Stimulated activated naive CD4-positive, alpha-beta T cell (primary cell): ENCODE results near the gene GNB2.
"Not testable (repeated sequence)": the region's sequence is repeated elsewhere in the genome, so short reads cannot be mapped to it uniquely, and the experiment has no call there.

Experiments used
- DNase-seq, 6 experiments: peaks; one replicate each; lab custom pipeline; 2025; lab: John Stamatoyannopoulos, UW

The GNB2 gene

DNA sequence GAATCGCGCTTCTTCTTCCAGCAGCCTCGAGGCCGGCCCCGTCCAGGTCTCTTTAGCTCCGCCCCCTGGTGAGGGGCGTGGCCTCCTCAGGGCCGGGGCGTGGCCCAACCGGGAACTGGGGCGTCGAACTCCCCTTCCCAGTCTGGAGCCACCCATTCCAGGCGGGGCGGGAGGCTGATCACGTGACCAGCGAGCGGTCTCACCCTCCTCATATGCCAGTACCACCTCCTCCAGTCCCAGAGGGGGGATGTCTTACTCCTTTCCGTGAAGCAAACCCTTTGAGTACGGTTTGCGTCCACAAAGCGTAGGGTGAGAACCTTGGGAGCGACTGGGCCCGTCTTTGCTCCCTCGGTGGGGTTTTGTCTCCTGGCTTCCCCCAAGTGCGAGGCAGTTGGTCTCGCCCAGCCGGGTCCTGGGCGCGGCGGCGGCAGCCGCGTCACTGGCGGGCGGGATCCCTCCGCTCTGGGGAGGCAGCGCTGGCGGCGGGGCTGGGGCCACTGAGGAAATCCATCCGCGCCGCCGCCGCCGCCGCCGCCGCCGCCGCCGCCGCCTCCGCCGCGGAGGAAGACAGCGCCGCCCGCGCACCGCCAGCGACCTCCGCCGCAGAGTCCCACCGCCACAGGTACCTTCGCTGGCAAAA lies at the start of gene GNB2:
Gene GNB2, plus strand, starts transcription at position 439 of the 640 bp plus-strand sequence. CDS start 2,526 bp downstream, outside the sequence.
- peak; percentile 94 to 100 (median 97) for DNase-seq

DNA sequence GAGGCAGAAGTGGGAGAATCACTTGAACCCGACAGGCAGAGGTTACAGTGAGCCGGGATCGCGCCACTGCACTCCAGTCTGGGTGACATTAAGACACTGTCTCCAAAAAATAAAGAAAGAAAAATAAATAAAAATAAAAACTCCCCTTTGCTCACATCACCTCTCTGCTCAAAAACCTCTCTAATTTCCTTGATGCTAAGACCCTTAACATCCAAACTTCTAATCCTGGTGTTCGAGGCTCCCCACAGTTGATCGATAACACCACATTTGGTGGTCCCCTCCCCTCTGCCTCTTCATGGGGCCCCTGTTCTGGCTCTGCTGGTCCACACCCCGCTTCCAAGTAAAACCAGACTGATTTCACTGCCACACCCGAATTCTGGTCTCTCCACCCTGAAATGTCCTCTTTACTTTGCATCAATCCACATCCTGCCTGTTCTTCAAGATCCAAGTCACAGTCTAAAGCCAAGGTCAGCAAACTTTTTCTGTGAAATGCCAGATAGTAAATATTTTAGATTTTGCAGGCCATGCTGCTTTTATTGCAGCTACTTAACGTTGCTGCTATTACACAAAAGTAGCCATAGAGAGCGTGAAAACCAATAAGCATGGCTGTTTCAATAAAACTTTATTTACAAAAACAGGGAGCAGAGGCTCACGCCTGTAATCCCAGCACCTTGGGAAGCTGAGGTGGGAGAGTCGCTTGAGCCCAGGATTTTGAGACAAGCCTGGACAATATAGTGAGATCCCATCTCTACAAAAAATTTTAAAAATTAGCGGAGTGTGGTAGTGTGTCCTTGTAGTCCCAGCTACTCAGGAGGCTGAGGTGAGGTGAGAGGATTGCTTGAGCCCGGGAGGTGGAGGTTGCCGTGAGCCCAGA lies 49.4 kb upstream of the GNB2 start:
- DNase-seq = no peak

DNA sequence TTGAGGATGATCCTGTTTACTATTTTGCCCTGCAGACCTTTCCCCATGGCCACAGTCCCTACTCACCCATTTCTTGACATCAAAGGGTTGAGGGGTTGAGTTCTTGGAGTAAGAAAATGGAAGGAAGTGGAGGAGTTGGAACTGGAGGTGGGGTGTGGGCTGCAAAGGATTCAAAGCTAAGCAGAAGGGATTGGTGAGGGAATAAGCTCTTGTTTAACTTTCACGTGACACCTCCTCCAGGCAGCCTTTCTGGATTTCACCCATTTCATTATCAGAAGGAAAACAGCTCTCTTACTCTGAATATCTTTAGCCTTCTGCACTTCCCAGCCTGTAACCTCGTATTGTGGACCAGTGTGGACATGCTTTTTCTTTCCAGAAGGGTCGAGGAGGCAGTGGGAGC lies 47.5 kb upstream of the GNB2 start:
- no peak for DNase-seq

DNA sequence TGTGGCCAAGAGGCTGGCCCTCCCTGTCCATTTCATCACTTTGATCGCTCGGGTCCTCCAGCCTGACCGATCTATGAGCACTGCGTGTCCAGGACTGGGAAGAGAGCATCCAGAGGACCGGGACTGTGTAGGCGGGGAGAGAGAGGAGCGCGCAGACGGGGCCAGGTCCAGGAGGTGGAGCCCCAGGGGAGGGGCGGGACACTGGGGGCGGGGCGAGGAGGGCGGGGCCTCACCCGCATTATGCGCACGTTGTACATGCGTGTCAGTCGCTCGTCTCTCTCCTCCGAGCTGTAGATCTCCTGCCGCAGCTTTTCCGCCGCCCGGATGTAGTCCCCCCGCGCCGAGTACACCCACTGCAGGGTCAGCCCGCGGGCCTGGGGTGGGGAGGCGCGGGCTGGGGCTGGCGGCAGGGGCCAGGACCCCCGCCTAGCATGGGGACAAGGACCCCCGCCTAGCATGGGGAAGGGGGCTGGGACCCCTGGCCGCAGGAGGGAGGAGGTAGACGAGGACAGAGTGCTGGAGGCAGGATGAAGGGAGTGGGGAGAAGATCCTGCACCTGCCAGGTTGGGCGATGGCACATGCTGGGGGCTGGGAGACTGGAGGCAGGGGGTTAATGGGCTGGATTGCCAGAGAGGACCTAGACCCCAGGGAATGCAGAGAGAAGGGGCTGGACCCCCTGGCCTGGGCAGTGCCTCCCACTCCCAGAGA lies 46.9 kb upstream of the GNB2 start:
- DNase-seq = peak; percentile 82 to 91 (median 88)

DNA sequence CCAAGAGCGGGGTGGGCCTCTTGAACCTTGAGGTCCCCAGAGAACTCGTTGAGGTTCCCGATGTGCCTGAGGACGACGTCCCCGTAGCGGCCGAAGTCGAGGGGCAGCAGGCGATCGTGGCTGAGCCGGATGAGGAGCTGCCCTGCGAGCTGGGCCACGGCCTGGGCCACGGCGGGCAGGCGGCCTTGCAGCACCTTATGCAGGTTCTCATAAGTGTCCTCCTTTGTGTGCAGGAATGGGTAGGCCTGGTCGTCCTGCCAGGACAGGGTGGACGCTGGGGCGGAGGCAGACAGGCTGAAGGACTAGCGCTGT lies 46.3 kb upstream of the GNB2 start:
- no peak for DNase-seq

DNA sequence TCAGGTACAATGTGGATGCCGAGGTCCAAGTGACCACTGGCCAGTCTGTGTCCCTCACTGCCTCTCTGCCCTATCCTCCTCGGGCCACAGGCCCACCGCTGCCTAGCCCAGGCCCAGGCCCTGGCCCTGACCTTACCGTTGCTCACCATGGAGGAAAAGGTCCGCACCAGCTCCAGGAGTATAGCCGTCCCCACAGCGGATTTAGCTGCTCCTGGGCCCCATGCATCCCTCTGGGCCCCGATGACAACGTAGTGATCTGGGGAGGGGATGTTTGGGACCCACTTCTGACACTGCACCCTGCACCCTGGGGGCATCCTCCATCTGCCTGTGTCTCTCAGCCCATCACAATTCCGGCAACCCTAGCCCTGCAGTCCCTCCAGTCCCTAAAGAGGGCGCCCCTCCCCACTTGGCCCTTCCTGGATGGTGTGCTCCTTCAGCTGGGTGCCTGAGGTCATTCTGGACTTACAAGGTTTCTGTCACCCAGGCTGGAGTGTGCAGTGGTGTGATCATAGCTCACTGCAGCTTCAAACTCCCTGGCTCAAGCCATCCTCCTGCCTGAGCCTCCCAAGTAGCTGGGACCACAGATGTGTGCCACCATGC lies 44.3 kb upstream of the GNB2 start:
- DNase-seq = no peak

DNA sequence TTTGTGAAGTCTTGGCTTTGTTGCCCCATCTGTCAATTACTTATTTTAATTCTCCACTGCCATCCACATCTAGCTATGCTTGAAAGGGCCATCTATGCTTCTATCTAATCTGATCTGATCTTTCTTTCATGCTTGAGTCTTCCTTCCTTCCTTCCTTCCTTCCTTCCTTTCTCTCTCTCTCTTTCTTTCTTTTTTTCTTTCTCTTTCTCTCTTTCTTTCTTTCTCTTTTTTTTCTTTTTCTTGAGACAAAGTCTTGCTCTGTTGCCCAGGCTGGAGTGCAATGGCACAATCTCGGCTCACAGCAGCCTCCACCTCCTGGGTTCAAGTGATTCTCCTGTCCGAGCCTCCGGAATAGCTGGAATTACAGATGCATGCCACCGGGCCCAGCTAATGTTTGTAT lies 43.5 kb upstream of the GNB2 start:
- DNase-seq = no peak

DNA sequence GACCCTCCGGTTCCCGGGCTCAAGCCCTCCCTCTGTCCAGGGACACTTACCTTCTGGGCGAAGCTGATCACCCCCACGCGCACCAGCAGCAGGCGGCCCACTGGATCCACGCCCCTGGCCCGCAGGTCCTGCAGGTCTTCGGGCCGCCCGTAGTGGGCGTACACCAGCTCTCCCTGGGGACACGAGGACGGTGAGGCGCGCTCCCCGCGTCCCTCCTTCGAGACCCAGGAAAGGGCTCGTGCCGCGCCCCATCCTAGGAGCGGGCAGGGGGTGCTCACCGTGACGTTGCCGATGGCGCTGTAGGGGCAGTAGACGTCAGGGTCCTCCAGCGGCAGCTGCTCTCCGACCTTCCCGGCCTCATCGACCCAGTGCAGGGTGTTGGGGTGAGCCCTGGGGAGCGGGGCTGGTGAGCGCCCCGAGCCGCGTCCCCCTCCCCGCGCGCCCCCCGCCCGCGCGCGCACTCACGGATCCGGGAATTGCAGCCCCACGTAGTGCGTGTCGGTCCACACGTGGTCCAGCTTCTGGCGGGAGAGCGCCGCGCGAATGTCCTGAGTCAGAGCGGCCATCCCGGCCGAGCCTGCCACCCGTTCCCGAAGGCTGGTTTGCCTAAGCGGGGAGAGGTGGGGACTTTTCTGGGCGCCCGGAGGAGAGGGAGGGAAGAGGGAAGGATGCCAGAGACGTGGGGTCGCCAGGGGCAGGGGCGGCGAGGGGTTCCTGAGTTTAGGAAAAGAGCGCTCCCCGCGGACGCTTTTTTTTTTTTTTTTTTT lies 40.4 kb upstream of the GNB2 start:
- DNase-seq = peak in 5 of 6 experiments; percentile 16 to 48 (median 47)

DNA sequence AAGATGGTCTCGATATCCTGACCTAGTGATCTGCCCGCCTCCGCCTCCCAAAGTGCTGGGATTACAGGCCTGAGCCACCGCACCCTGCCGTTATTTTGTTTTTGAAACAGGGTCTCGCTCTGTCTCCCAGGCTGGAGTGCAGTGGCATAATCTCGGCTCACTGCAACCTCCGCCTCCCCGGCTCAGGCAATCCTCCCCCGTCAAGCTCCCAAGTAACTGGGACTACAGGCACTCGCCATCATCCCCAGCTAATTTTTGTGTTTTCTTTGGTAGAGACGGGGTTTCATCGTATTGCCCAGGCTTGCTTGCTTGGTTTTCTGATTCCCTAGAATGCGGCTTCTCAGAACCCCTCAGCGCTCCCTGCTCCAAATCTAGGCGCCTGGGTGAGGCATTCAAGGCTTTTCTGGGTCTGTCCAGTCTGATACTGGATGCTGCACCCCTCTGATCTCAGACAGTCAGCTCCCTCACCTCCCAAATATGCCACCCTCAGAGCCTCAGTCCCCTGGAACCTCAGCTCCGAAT lies 33.5 kb upstream of the GNB2 start:
- DNase-seq = no peak

DNA sequence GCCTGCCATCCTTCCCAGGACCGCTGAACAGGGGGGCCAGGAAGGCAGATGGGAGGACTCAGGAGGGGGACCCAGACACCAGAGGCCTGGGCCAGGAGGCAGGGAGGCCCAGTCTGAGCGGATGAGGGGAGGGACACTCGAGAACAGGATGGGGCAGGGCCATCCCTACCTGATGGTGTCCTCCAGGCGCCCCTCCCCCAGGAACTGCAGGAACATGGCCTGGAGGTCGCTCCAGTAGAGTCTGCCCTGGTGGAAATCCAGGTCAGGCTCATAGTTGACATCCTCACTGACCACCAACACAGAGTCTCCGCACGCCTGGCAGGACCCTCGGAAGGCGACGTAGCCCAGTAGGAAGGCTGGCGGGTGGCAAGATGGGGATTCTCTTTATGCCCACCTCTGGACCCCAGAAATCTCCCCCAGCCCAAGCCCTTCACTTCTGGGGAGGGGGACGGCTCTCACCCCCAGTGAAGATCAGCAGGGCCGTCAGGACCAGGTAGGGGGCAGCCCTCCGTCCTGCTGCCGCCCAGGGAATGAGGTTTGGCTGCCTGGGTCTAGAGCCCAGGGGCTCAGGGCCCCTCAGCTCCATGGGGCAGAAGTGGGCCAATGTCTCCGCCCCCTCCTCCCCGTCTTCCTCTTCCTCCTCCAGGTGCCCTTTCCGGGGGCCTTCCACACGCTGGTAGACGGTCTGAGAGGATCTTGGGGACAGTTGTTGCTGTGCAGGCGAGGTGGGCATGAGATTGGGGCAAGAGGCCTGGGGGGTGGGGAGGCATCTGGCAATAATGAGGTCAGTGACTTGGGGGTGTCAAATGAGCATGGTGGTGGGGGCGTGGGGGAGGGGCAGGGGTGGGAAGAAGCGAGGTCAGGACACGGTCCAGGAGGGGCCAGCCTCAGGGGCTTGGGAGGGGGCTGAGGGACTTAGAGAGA lies 32.8 kb upstream of the GNB2 start:
- no peak for DNase-seq

DNA sequence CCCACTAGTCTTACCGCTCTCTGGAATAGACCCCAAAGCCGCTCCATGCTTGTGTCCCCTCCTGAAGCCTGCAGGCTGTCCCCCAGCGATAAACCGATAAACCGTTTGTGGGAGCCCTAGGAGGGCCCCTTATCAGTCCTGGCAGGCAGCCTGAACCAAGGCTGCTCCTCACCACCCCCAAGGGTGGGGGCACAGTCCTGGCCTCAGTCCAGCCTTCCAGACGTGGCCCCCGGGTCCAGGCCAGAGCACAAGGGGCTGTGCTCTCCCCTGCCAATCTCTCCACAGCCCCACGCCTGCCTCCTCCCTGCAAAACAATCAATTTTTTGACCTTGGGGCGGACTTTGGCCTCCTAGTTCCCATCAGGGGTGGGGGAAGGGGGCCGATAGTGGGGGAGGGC lies 32.1 kb upstream of the GNB2 start, which contains the start of gene TFR2:
Gene TFR2, minus strand, starts transcription at position 90 of the 397 bp plus-strand sequence. Its CDS starts 43 bp downstream, at position 47.
- no peak for DNase-seq

DNA sequence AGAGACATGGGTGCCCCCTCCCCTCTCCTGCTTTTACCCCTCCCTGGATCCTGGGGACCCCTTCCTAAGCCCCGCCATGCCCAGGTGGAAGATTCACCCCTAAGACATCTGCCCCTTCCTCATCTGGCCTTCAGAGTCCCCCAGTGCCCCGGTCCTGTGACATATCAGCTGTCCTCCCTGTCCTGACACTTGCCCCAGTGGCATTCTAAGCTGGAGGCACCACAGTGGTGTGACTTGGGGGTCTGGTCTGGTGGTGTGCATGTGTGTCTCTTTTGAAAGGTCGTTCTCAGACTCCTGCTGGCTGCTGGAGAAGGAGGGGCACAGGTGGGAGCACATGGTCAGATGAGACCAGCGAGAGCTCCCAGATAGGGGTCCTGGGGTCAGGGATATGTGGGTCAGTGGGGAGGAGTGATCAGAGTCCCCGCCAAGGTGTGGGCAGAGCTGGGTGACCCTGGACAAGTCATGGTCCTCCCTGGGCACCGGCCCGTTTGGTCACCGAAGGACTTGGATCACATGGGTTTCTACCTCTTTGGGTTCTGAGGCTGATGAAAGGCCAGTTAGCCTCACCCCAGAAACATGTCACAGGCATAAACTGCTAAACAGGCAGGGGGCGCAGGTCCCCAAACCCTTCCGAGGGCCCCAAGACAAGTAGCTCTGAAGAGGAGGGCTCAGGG lies 31.5 kb upstream of the GNB2 start:
- DNase-seq = no peak

DNA sequence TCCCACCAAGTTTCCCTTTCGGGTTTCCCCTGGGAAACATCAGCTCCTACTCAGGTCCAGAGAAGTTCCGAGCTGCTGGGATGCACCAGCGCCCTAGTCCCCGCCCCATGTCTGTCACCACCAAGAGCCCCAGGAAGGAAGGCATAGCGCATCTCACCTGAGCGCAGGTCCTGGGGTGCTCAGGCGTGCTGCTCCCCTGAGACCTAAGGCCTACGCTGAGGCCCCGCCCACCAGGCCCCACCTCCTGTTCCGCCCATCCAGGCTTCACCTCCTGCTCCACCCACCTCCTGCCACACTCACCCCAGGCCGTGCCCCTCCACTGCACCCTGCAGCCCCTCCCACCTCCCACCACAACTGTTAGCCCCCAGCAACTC lies 31.0 kb upstream of the GNB2 start:
- no peak for DNase-seq

DNA sequence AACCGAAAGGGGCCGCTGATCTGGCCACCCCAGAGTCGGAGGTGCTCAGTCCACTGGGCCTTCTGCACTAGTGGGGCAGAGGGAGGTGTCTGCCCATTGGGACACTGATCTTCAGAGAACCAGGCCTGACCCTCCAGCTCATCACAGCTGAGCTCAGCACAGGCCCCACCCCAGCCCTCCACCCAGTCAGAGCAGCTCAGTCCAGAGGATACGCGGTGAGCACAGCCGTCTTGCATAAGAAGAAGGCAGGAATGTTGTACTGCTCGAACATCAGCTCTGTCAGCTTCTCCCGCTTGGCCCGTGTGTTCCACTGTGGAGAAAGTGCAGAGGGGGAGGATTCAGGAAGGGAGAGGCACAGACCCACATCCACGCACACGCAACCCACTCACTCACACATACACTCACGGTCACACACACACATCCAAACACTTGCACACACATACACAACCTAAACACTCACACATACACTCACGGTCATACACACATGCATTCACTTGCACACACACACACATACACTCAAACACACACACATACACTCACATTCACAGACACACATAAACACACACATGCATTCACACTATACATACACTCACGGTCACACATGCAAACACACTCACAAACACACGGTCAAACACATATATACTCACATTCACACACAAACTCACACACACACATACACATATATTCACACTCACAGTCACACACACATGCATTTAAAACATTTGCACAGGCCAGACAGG lies 23.5 kb upstream of the GNB2 start:
- no peak for DNase-seq

DNA sequence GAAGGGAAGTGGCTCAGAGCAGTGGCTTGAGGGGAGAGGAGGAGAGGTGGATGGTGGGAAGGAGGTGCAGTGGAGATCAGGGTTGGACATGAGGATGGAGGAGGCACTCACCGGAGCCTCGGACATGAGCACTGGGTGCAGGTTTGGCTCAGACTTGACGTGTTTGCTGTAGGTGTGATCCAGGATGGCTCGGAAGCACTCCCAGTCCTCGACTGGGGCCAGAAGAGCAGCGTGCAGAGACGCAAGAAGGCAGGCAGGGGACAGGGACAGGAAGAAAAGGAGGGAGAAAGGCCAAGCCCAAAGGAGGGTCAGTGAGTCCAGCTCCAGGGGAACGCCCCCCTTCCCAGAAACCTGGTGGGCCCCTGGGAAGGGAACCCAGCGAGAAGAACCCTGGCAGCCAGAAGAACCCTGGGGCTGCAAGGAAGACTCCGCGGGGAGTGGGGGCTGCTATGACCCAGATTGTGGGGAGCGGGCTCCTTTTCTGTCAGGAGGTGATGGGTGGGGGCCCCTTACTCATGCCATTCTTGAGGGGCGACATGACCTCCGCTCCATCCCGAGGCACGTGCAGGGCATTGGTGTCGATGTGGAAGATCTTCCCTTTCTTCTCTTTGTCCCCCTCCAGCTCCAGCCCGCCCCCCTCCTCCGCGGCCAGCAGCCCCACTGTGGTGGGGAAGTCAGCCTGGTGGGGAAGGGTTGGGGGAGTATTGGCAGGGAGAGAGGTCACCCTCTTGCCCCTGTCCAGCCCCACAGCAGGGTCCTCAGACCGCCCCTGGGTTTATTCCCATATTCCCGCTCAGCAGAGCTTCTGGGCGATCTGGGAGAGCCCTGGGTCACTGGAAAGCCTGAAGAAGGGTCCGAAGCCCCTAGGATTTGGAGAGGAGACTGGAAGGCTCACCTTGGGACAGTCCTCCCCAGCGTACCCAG lies 18.4 kb upstream of the GNB2 start:
- no peak for DNase-seq

DNA sequence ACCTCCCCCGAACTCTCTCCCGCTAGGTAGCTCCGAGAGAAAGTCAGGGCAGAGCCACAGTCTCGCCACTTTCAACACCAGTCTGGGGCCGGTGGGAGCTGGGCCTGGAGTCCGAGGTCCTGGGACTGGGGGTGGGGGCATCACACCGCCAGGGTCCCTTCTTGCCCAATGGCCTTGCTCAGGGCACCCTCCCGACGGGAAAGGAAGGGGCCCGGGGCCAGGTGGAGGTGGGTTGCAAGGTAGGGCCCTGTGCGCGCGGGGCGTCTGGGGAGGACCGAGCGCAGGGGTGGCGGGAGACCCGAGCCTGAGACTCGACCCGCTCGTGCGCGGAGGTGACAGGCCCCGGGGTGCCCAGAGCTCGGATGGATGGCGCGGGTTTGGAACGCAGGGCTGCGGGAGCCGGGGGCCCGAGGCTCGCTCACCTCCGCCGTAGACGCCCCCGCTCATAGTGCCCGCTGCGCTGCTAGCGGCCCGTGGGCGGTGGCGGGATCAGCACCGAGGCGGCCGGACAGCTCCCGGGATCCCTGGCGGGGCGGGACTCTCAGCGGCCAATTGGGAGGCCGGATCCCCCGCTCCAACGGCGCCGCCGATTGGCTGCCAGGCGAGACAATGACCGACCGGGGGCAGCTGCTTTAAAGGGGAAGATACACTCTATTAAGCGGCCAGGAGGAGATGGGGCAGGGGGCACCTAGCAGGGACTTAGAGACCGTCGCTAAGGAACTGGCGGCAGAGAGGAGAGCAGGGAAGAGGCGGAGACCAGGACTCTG lies 17.4 kb upstream of the GNB2 start, which contains the start of gene ACTL6B:
Gene ACTL6B, minus strand, starts transcription at position 541 of the 767 bp plus-strand sequence. Its CDS starts 94 bp downstream, at position 447.
- DNase-seq = peak in 5 of 6 experiments; percentile 37 to 45 (median 39)

DNA sequence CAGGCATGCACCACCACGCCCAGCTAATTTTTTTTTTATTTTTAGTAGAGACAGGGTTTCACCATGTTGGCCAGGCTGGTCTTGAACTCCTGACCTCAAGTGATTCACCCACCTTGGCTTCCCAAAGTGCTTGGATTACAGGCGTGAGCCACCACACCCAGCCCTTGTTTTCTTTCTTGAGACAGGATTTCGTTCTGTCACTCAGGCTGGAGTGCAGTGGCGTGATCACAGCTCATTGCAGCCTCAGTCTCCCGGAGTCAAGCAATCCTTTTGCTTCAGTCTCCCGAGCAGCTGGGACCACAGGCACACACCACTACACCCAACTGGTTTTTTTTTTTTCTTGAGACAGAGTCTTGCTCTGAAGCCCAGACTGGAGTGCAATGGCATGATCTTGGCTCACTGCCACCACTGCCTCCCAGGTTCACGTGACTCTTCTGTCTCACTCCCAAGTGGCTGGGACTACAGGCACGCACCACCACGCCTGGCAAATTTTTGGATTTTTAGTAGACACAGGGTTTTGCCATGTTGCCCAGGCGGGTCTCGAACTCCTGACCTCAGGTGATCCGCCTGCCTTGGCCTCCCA lies 11.3 kb upstream of the GNB2 start:
- DNase-seq = not testable (repeated sequence)
